Ammon's horn (tissue), 1 donor: ENCODE measurements around the gene GRK2.
"Not testable (repeated sequence)": the region's sequence is repeated elsewhere in the genome, so short reads cannot be mapped to it uniquely, and the experiment has no call there.

ENCODE experiments used
- DNase-seq: peaks from one replicate; pipeline ENCODE4 v3.0.0-alpha.2; 2016; ENCODE audit warnings: low spot score

The GRK2 gene

GRCh38 chr11:67266449-67267187 is at the start of gene GRK2:
GRK2 (plus strand) TSS chr11:67266473; CDS start chr11:67266700, 227 bp downstream.
- DNase-seq, result no peak

GRCh38 chr11:67227726-67228125 is 38.5 kb upstream of the GRK2 start:
- no peak for DNase-seq

GRCh38 chr11:67230406-67230805 is 35.9 kb upstream of the GRK2 start:
- DNase-seq, result no peak

DNA sequence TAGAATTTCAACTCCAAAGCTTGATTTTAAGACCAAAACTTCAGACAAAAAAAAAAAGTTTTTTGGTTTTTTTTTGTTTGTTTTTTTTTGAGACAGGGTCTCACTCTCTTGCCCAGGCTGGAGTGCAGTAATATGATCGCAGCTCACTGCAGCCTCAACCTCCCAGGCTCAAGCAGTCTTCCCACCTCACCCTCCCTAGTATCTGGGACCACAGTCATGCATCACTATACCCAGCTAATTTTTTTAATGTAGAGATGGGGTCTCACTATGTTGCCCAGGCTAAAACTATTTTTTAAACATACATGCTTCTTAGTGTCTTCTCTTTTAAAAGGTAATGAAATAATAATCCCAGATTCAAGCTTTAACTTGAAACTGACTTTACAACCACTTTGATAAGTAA is 35.4 kb upstream of the GRK2 start:
- no peak for DNase-seq

DNA sequence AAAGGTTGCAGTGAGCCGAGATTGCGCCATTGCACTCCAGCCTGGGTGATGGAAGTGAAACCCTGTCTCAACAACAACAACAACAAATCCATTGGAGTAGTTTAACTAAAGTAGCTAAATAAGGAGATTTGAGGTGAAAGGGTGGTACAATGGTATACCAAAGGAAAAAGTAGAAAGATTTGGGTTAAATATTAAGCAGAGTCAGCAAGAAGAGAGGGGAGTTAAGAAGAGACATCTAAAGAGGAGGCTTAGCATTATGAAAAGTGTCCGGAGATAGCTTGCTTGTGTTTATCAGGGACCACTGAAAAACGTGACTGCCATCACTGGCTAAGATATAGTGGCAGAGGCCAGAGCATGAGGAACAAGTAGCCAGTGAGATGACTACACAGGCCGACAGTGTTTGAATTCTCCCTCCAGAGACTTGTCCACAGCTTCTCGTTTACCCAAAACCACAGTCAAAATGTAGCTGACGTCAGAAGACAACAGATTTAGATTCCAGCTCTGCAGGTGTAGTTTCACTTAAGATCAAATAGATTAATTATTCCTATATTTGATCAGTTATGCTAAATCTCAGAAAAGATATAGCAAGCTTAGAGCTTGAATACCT is 32.6 kb upstream of the GRK2 start:
- DNase-seq, result no peak

DNA sequence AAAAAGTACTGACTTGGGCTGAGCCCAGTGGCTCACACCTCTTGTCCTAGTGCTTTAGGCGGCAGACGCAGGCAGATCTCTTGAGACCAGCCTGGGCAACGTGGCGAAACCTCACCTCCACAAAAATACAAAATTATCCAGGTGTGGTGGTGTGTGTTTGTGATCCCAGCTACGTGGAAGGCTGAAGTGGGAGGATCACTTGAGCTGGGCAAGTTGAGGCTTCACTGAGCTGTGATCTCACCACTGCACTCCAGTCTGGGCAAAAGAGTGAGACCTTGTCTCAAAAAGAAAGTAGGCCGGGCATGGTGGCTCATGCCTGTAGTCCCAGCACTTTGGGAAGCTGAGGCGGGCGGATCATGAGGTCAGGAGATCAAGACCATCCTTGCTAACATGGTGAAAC is 31.7 kb upstream of the GRK2 start:
- DNase-seq, result not testable (repeated sequence)

DNA sequence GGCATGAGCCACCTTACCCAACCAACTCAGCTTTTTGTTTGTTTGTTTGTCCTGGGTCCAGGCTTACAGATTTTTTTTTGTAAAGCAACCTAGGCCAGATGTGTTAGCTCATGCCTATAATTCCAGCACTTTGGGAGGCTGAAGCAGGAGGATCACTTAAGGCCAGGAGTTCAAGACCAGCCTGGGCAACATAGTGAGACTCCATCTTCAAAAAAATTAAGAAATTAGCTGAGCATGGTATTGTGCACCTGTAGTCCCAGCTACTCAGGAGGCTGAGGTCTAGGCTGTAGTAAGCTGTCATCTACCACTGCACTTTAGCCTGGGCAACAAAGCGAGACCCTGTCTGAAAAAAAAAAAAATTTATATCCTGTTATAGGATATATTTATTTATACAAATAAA is 28.7 kb upstream of the GRK2 start:
- DNase-seq, result no peak

DNA sequence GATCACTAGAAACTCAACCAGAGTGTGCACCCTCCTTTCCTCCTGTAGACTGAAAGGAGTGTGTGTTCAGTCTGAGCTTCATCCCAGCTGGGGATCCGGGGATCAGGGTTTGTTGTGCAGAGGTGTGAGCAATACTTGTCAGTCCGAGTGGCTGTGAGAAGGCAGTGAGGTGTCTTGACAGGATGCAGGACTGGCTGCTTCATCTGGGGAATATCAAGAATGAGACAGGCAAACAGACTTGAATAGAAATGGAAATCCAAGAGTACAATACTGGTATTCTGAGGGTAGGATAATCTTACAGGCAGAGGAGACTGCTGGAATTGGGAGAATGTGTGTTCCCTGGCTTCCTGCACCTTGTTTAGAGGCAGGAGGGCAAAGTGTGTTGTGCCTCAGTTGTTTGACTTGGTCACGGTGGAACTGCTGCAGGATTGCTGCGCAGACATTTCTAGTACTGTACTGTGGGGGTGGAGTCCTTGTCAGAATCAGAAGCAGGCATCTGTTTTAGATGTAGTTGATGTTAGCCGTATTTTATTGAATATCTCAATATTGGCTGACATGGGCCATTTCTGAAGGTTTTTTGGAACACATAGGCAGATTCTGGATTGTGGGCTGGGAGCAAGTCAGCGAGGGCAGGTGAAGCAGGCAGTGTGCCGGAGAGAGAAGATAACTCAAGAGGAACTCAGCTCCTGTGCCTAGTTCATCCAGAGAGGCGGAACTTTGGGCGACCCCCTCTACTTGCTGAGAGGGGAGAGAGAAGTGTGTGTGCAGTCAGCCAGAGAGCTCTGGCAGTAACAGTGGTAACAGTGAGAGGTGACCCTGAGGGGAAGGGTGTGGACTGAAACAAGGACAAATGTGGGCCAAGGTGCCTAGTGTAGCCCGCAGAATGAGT is 27.1 kb upstream of the GRK2 start:
- DNase-seq, result no peak

- DNase-seq, result peak; percentile 99
Measured at GRCh38 chr11:67239783-67240575, 26.3 kb upstream of the GRK2 start.

GRCh38 chr11:67240576-67241389 is 25.5 kb upstream of the GRK2 start:
- peak; percentile 64 for DNase-seq

DNA sequence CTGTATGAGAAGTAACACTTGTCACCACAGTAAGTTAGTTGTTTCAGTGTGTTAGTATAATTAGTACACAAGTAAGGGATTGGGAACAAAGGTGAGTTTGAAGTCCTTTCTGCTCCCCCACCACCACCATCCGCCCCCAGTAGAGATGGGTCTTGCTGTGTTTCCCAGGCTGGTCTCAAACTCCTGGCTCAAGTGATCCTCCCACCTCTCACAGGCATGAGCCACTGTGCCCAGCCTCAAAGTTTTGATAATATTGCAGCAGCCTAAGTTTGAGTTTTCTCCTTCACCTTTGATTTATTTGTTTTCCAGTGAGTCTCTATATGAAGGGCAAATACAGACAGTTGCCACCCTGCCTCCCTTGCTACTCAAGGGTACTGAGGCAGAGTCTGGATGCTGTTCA is 23.7 kb upstream of the GRK2 start:
- no peak for DNase-seq

DNA sequence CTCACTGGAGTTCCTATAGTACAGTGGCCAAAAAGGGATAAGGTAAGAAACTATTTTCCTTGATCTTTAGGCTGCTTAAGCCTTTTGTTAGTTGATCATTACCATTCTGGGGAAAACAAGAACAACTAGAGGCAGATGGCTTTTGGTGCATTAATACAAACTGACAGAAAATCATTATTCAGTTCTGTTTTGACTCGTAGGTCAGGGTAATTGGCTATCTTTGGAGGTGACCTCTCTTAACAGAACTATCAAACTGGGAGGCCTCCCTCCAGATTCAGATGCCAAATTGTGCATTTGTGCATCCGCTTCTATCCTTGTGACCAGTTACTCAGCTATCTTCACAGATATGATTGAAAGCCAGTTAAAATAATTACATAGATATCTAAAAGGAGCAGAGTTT is 23.2 kb upstream of the GRK2 start:
- DNase-seq, result no peak

DNA sequence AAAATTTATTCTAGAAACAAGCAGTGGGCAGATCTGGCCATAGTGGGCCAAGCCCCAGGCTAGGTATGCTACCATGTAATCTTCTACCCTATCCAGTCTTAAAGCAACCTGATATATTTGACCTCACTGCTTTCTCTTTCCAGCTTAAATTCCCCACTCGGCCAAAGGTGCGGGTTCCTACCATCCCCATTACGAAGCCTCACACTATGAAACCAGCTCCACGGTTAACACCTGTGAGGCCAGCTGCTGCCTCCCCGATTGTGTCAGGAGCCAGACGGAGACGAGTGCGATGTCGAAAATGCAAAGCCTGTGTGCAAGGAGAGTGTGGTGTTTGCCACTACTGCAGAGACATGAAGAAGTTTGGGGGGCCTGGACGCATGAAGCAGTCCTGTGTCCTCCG is 21.2 kb upstream of the GRK2 start:
- no peak for DNase-seq

- no peak for DNase-seq
Measured at GRCh38 chr11:67247946-67248550, 18.2 kb upstream of the GRK2 start.

- no peak for DNase-seq
Measured at GRCh38 chr11:67248653-67249052, 17.6 kb upstream of the GRK2 start.

- no peak for DNase-seq
Measured at GRCh38 chr11:67250059-67251043, 15.9 kb upstream of the GRK2 start.

- DNase-seq, result no peak
Measured at GRCh38 chr11:67251841-67252240, 14.4 kb upstream of the GRK2 start.

GRCh38 chr11:67252831-67253239 is 13.4 kb upstream of the GRK2 start:
- DNase-seq, result peak; percentile 86

DNA sequence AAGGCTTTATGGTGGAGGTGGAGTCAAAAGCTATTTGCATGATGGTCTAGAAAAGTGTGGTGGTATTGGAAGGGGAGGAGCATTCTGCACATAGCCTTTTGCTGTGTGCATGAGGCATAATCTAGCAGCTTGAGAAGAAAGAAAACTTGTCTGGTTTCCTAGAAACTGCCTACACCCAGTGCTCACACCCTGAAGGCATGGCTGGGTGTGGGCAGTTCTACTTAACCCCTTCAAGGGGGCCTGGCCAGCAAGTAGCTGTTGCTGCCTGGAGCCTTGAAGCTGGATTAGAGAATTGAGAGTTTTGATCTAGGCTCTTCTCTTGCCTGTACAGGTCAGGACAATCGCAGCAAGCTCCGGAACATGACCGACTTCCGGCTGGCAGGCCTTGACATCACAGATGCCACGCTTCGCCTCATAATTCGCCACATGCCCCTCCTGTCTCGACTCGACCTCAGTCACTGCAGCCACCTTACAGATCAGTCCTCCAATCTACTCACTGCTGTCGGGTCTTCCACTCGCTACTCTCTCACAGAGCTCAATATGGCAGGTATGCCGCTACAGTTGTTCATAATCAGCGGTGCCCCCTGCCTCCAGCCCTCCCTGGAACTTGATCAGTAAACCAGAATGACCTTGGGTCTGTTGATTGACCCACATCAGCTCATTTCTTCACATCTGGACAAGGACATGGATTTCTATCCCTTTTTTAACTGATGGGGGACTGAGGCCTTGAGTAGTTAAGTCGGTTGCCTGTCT is 12.2 kb upstream of the GRK2 start:
- DNase-seq, result no peak
